Body of pancreas (tissue), 4 donors: ENCODE measurements around the gene PRM1. TPM values are rescaled to one million over a fixed set of nuclear protein-coding genes. Genes with fewer than 3 reads are reported as not detected.

ENCODE experiments used
- ATAC-seq: fragments of 150-250 bp; one replicate; pipeline ENCODE4 v1.9.1; 2016
- DNase-seq, 4 donors: peaks; one replicate each; pipeline ENCODE4 v3.0.0-alpha.2; 2019
- H3K27ac ChIP-seq, 4 donors: fragments of 200-600 bp; sonication (generic); 1 replicate in 3 of 4; 2 replicates in 1 of 4; pipeline versions ENCODE4 v1.5.1 to v1.6.1; 2016 to 2019; ENCODE audit warnings: mild to moderate bottlenecking in 1 of 4, mixed read lengths in 1 of 4, moderate library complexity in 1 of 4
- H3K27me3 ChIP-seq, 2 donors: fragments of 200-600 bp; sonication (generic); one replicate each; pipeline ENCODE4 v1.6.0; 2016; ENCODE audit warnings: mild to moderate bottlenecking in 1 of 2
- H3K36me3 ChIP-seq, 2 donors: fragments of 200-600 bp; sonication (generic); replicated peaks in 1 of 2; 2 replicates each; pipeline ENCODE4 v1.5.1; 2016; ENCODE audit warnings: low read depth in 2 of 2; ENCODE audit not compliant: insufficient read depth in 1 of 2
- H3K4me1 ChIP-seq: fragments of 200-600 bp; sonication (generic); one replicate; pipeline ENCODE4 v1.6.0; 2016
- H3K4me3 ChIP-seq, 2 donors: fragments of 200-600 bp; sonication (generic); 1 replicate in 1 of 2; 2 replicates in 1 of 2; pipeline ENCODE4 v1.5.1; 2016 to 2019
- H3K9me3 ChIP-seq, 3 donors: fragments of 200-600 bp; sonication (generic); 1 replicate in 2 of 3; 2 replicates in 1 of 3; pipeline ENCODE4 v1.5.1; 2016
- POLR2A ChIP-seq, 3 donors: fragments of 450-650 bp; IDR thresholded peaks; one replicate each; pipeline ENCODE4 v1.6.1; 2016; ENCODE audit warnings: antibody characterized with exemption in 3 of 3, mild to moderate bottlenecking in 2 of 3
- WGBS, 2 donors: methylation state at CpG; one replicate each; pipeline ENCODE4 v1.1.5; 2017; 5-methylcytosine and 5-hydroxymethylcytosine counted together
- intact Hi-C: fragments of 100-400 bp; cut with DNase I; formaldehyde crosslinking; loops from one replicate; pipeline ENCODE4 v1.15.1; 2023
- total RNA-seq, 2 donors: library from RNA; depleted of rRNA; stranded (reverse); fragments of >200 nt; gene quantifications; one replicate each; pipeline ENCODE4 v1.1.0, GENCODE V29; 2016
- TF ChIP-seq, protein P1 (sequence below), 7 experiments: fragments of 450-650 bp in 4 of 7; fragments of 200-600 bp in 3 of 7; sonication (generic) in 3 of 7; IDR thresholded peaks; one replicate each; pipeline ENCODE4 v1.5.1; 2016 to 2019; ENCODE audit warnings: antibody characterized with exemption in 7 of 7

The PRM1 gene
- total RNA-seq, 2 donors from 2014 or later, result not detected

GRCh38 chr16:11262915-11263314 is 18.2 kb downstream of the PRM1 start:
- TF ChIP-seq POLR2A (IDR thresholded peaks at IDR 0.05), result no peak
- TF ChIP-seq, protein P1, sequence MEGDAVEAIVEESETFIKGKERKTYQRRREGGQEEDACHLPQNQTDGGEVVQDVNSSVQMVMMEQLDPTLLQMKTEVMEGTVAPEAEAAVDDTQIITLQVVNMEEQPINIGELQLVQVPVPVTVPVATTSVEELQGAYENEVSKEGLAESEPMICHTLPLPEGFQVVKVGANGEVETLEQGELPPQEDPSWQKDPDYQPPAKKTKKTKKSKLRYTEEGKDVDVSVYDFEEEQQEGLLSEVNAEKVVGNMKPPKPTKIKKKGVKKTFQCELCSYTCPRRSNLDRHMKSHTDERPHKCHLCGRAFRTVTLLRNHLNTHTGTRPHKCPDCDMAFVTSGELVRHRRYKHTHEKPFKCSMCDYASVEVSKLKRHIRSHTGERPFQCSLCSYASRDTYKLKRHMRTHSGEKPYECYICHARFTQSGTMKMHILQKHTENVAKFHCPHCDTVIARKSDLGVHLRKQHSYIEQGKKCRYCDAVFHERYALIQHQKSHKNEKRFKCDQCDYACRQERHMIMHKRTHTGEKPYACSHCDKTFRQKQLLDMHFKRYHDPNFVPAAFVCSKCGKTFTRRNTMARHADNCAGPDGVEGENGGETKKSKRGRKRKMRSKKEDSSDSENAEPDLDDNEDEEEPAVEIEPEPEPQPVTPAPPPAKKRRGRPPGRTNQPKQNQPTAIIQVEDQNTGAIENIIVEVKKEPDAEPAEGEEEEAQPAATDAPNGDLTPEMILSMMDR (IDR thresholded peaks at IDR 0.05), result no peak
- 76 to 77% methylated on average over 8 of the region's 8 CpGs for WGBS, 2 donors
- no peak for ATAC-seq
- Histone ChIP-seq H3K4me3 (no peak overlapping the region), H3K4me1 (peaks cover 18% of the 10 kb centered on the region), H3K27ac (no peak overlapping the region), H3K27me3 (no peaks in the 10 kb centered on the region), H3K9me3 (no peaks in the 10 kb centered on the region), H3K36me3 (no peaks in the 10 kb centered on the region)
- DNase-seq, result no peak
- intact Hi-C loops, result loop anchor here (10.0 kb wide), 1 partner anchor 298 kb away; no protein-coding TSS in a partner anchor

GRCh38 chr16:11260596-11260966 is 20.5 kb downstream of the PRM1 start:
- 51 to 61% methylated on average over 3 of the region's 3 CpGs for WGBS, 2 donors
- no peaks in the 10 kb centered on the region for H3K27me3 ChIP-seq
- TF ChIP-seq, protein P1 (IDR thresholded peaks at IDR 0.05), result no peak
- no peak for TF ChIP-seq POLR2A (IDR thresholded peaks at IDR 0.05)
- no peak overlapping the region for H3K27ac ChIP-seq
- intact Hi-C loops, result loop anchor here (10.0 kb wide), 1 partner anchor 296 kb away; no protein-coding TSS in a partner anchor
- peaks cover 28% of the 10 kb centered on the region for H3K4me1 ChIP-seq
- H3K36me3 ChIP-seq, result no peaks in the 10 kb centered on the region
- no peaks in the 10 kb centered on the region for H3K9me3 ChIP-seq
- H3K4me3 ChIP-seq, result no peak overlapping the region
- ATAC-seq (no peak), DNase-seq (no peak)

DNA sequence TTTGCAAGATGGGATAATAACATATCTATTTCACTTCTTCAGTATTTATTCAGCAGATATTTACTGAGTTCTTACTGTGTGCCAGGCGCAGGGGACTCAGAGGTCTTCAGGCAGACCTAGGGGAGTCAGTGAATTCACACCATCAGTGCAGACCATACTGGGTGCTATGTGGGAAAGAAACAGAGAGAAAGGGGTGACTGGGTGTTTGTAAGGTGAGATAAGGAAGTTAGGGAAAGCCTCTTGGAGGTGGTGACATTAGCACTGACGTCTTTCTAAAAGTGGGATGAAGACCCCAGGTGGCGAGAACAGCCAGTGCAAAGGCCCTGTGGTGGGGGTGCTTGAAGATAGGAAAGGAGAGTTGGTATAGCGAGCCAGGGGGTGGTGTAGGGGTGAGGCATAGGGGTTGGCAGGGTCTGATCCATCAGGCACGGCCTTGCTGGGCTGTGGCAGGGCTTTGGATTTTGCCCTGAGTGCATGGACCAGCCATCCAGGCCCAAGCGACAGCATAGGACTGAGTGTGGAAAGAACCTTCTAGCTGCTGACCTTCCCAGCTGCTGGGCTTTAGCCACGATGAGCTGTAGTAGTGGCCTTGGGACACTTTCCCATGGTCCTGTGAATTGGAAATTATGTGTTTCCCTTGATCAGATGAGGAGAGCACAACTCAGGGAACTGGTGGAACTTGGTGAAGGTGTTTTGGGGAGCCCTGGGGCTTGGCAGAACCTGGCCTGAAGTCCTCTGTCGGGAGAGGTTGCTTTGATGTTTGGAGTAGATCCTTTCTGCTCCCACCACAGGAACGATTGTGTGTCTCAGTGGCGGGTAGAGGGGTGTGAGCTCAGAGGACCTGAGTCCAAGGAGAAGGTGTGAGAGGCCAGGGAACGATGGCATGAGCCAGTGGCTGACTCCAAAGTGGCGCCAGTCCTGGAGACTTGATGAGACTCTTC is 21.2 kb downstream of the PRM1 start:
- Histone ChIP-seq H3K36me3 (no peaks in the 10 kb centered on the region), H3K4me1 (peaks cover 28% of the 10 kb centered on the region), H3K27me3 (no peaks in the 10 kb centered on the region), H3K27ac (peak overlapping the region in 3 of 4 donors; percentile 53 to 75 (median 68)), H3K9me3 (no peaks in the 10 kb centered on the region), H3K4me3 (no peak overlapping the region)
- TF ChIP-seq POLR2A (IDR thresholded peaks at IDR 0.05), result no peak
- TF ChIP-seq, protein P1 (IDR thresholded peaks at IDR 0.05), result no peak
- WGBS, 2 donors, result 81 to 82% methylated on average over 12 of the region's 12 CpGs
- ATAC-seq (no peak), DNase-seq (no peak)
- intact Hi-C loops, result loop anchor here (10.0 kb wide), 1 partner anchor 295 kb away; no protein-coding TSS in a partner anchor

DNA sequence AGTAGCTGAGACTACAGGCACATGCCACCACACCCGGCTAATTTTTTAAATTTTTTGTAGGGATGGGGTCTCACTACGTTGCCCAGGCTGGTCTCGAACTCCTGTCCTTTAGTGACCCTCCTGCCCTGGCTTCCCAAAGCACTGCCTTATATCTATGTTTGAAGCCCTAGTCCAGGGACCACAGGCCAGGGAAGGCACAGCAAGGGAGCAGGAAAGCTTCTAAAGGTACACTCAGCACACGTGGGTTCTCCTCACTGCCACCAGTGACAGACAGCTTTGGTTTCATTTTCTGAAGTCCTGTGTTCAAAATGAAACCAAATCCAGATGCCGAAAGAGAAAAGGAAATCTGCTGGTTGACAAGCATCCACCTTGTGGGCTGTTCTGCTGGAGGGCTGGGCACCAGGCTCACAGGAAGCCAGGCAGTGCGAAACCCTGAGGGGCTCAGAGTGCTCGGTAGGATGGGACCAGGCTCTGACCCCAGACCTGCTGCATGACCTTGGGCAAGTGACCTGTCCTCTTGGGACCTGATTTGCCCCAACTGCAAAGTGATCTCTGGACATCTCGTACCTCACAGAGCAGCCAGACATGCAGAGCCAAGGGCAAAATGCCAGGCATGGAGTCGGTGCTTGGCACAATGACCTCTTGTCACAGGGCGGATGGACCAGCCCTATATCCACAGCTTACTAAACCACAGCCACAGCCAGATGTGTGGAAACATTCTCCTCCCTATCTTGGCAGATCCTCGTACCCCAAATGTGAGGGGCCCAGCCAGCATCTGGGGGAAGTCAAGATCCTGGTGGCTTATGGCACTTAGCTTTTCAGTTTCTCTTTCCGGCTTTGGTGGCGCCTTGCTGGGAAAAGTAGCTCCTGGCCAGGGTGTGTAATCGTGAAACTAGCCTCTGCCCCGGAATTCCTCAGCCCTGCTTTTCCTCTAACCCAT is 22.3 kb downstream of the PRM1 start:
- no peaks in the 10 kb centered on the region for H3K36me3 ChIP-seq
- WGBS, 2 donors, result 32 to 44% methylated on average over 11 to 15 of the region's 15 CpGs
- H3K4me1 ChIP-seq, result peaks cover 34% of the 10 kb centered on the region
- peak; percentile 47 to 81 (median 72) for DNase-seq
- ATAC-seq, result no peak
- TF ChIP-seq, protein P1 (IDR thresholded peaks at IDR 0.05), result peak in 1 of 7 experiments; percentile 2
- no peak for TF ChIP-seq POLR2A (IDR thresholded peaks at IDR 0.05)
- H3K27ac ChIP-seq, result peak overlapping the region; percentile 32 to 75 (median 60)
- intact Hi-C loops, result no loop called here
- no peaks in the 10 kb centered on the region for H3K27me3 ChIP-seq
- no peak overlapping the region for H3K4me3 ChIP-seq
- no peaks in the 10 kb centered on the region for H3K9me3 ChIP-seq
